ENCODE data around the gene NDC1. TPM values are rescaled to one million over a fixed set of nuclear protein-coding genes. Genes with fewer than 3 reads are reported as not detected.

Gene NDC1
- polyA plus RNA-seq, 12 donors, result 9.1 to 17.2 (median 13.8) TPM; not detected in 1

Other genes starting within 250 kb of the NDC1 start
- gene GLIS1, start 99.1 kb downstream of the NDC1 start, polyA plus RNA-seq (ENCODE audit: insufficient read length in 12 of 12), result 1 to 10 TPM in 2 of 12 donors, under 1 TPM in 2, not detected in 8; 0.11 to 5.8 (median 1.3) TPM
- 10 to 100 TPM in 10 of 12 donors, not detected in 2; 13.1 to 18.9 (median 16.5) TPM for gene YIPF1, start 51.5 kb upstream of the NDC1 start, polyA plus RNA-seq (ENCODE audit: insufficient read length in 12 of 12)
- under 1 TPM in 8 of 12 donors, not detected in 4; 0.15 to 0.61 (median 0.33) TPM for gene DIO1, start 55.9 kb upstream of the NDC1 start, polyA plus RNA-seq (ENCODE audit: insufficient read length in 12 of 12)
- 10 to 100 TPM in 10 of 12 donors, not detected in 2; 16.3 to 61.8 (median 30.1) TPM for gene IFT25, start 107.4 kb upstream of the NDC1 start, polyA plus RNA-seq (ENCODE audit: insufficient read length in 12 of 12)
- gene LRRC42, start 108.1 kb upstream of the NDC1 start, polyA plus RNA-seq (ENCODE audit: insufficient read length in 12 of 12), result 10 to 100 TPM in 11 of 12 donors, not detected in 1; 19.6 to 33.3 (median 23.2) TPM
- not detected for gene LDLRAD1, start 179.9 kb upstream of the NDC1 start, polyA plus RNA-seq (ENCODE audit: insufficient read length in 12 of 12)
- gene TMEM59, start 214.9 kb upstream of the NDC1 start, polyA plus RNA-seq (ENCODE audit: insufficient read length in 12 of 12), result 100 to 1,000 TPM in 11 of 12 donors, not detected in 1; 127 to 204 (median 159) TPM
- gene TCEANC2, start 215.3 kb upstream of the NDC1 start, polyA plus RNA-seq (ENCODE audit: insufficient read length in 12 of 12), result 1 to 10 TPM in 11 of 12 donors, not detected in 1; 4.7 to 8.1 (median 6.8) TPM